Spleen (tissue), 11 donors: ENCODE measurements around the gene SPRYD4. TPM values are rescaled to one million over a fixed set of nuclear protein-coding genes. Genes with fewer than 3 reads are reported as not detected.

Source experiments
- DNase-seq: peaks from one replicate; pipeline ENCODE4 v3.0.0-alpha.2; 2020
- H3K27ac ChIP-seq, 8 donors: fragments of 200-600 bp; sonication (generic) in 7 of 8; 1 replicate in 4 of 8; 2 replicates in 4 of 8; pipeline versions ENCODE4 v1.5.0 to v1.8.0; 2016 to 2021; ENCODE audit warnings: inconsistent platforms in 4 of 8, mild to moderate bottlenecking in 4 of 8, moderate library complexity in 1 of 8
- H3K27me3 ChIP-seq, 7 donors: fragments of 200-600 bp; sonication (generic) in 6 of 7; replicated peaks in 1 of 7; 1 replicate in 4 of 7; 2 replicates in 3 of 7; pipeline versions ENCODE4 v1.5.0 to v1.8.0; 2016 to 2021; ENCODE audit warnings: inconsistent platforms in 3 of 7, mild to moderate bottlenecking in 1 of 7
- H3K36me3 ChIP-seq, 6 donors: fragments of 200-600 bp; sonication (generic) in 5 of 6; 1 replicate in 4 of 6; 2 replicates in 2 of 6; pipeline versions ENCODE4 v1.5.0 to v1.8.0; 2016 to 2021; ENCODE audit warnings: inconsistent platforms in 2 of 6
- H3K4me1 ChIP-seq, 6 donors: fragments of 200-600 bp; sonication (generic) in 5 of 6; 1 replicate in 3 of 6; 2 replicates in 3 of 6; pipeline versions ENCODE4 v1.5.0 to v1.8.0; 2016 to 2021; ENCODE audit warnings: inconsistent platforms in 3 of 6
- H3K4me3 ChIP-seq, 8 donors: fragments of 200-600 bp; sonication (generic) in 7 of 8; 1 replicate in 4 of 8; 2 replicates in 4 of 8; pipeline versions ENCODE4 v1.5.0 to v1.8.0; 2016 to 2021; ENCODE audit warnings: inconsistent platforms in 4 of 8, mild to moderate bottlenecking in 4 of 8, moderate library complexity in 2 of 8
- H3K9me3 ChIP-seq, 8 donors: fragments of 200-600 bp; sonication (generic) in 7 of 8; 1 replicate in 4 of 8; 2 replicates in 4 of 8; pipeline versions ENCODE4 v1.5.0 to v1.8.0; 2016 to 2021; ENCODE audit warnings: inconsistent platforms in 4 of 8
- CTCF ChIP-seq, 11 experiments: fragments of 200-600 bp in 7 of 11; fragments of 450-650 bp in 4 of 11; sonication (generic) in 4 of 11; IDR thresholded peaks in 8 of 11; conservative IDR thresholded peaks in 3 of 11; 1 replicate in 7 of 11; 2 replicates in 4 of 11; pipeline versions ENCODE4 v1.4.0 to v1.8.0; 2016 to 2021; ENCODE audit warnings: antibody characterized with exemption in 11 of 11, inconsistent platforms in 4 of 11, mild to moderate bottlenecking in 1 of 11
- POLR2A ChIP-seq, 3 donors: fragments of 450-650 bp; IDR thresholded peaks; one replicate each; pipeline ENCODE4 v1.5.1; 2017; ENCODE audit warnings: antibody characterized with exemption in 3 of 3, mild to moderate bottlenecking in 1 of 3
- POLR2AphosphoS5 ChIP-seq, 3 donors: sonication (generic); formaldehyde crosslinking; IDR thresholded peaks; one replicate each; pipeline ENCODE4 v1.5.1; 2017; ENCODE audit warnings: antibody characterized with exemption in 3 of 3
- WGBS, 5 donors: extraction: QIAGEN DNeasy Blood & Tissue Kit in 3 of 5; methylation state at CpG; one replicate each; pipeline versions ENCODE4 v1.1.5 to v1.1.7; 2013 to 2018; 5-methylcytosine and 5-hydroxymethylcytosine counted together
- intact Hi-C: fragments of 100-400 bp; cut with DNase I; formaldehyde crosslinking; loops from one replicate; pipeline ENCODE4 v1.15.0; 2023; ENCODE audit warnings: low total_unique reads
- polyA plus RNA-seq, 3 donors: library from polyadenylated mRNA; stranded (reverse); fragments of 200-250 nt; gene quantifications; one replicate each; pipeline ENCODE4 v1.2.1, GENCODE V29; 2013
- total RNA-seq, 7 donors: library from RNA; depleted of rRNA in 3 of 7; stranded (reverse); fragments of >200 nt in 3 of 7; fragmentation: NEBNext Ultra II Directional in 4 of 7; extraction: Animal tissue kit (Norgen Biotek cat#: 25700) in 4 of 7; gene quantifications; one replicate each; pipeline versions ENCODE4 v1.1.0 to v1.2.1, GENCODE V29; 2016 to 2021
- donor health status: healthy with polysubstance abuse.
- donor health status: DM: no; HTN: no; CAD: no; lungs with moderate emphysema.
- donor health status: DM: no; HTN: no; CAD: no.
- donor health status: Bipolar disorder and iron deficiency.
- donor health status: healthy.
- donor health status: DM: no; HTN: no; CAD: no.
- donor health status: DM: yes; HTN: yes; CAD: no.

Gene SPRYD4
- total and polyA plus RNA-seq, 10 donors: 1.4 to 4.9 (median 3.7) TPM

GRCh38 chr12:56450241-56450640 is 18.1 kb upstream of the SPRYD4 start:
- H3K9me3 ChIP-seq: no peaks in the 10 kb centered on the region
- intact Hi-C loops: no loop called here
- no peaks in the 10 kb centered on the region for H3K36me3 ChIP-seq
- WGBS, 5 donors: 85 to 91% (median 88%) methylated on average over 3 of the region's 3 CpGs
- no peak overlapping the region for H3K4me3 ChIP-seq
- H3K4me1 ChIP-seq: peaks cover 4 to 29% (median 19%) of the 10 kb centered on the region in 6 donors
- H3K27ac ChIP-seq: peak overlapping the region in 6 of 8 donors; percentile 64 to 92 (median 88)
- TF ChIP-seq POLR2A (IDR thresholded peaks at IDR 0.05) (no peak), CTCF (IDR thresholded peaks at IDR 0.05 in 8 of 11, conservative IDR thresholded peaks at IDR 0.05 in 3 of 11) (no peak), POLR2AphosphoS5 (IDR thresholded peaks at IDR 0.05) (no peak)
- no peaks in the 10 kb centered on the region for H3K27me3 ChIP-seq
- no peak for DNase-seq

- intact Hi-C loops: no loop called here
- no peak overlapping the region for H3K4me3 ChIP-seq
- no peak overlapping the region for H3K27ac ChIP-seq
- H3K36me3 ChIP-seq: no peaks in the 10 kb centered on the region
- H3K9me3 ChIP-seq: no peaks in the 10 kb centered on the region
- WGBS, 5 donors: 70 to 78% (median 74%) methylated on average over 5 of the region's 5 CpGs
- DNase-seq: no peak
- H3K4me1 ChIP-seq: peaks cover 4 to 29% (median 19%) of the 10 kb centered on the region in 6 donors
- H3K27me3 ChIP-seq: no peaks in the 10 kb centered on the region
- TF ChIP-seq POLR2AphosphoS5 (IDR thresholded peaks at IDR 0.05) (no peak), POLR2A (IDR thresholded peaks at IDR 0.05) (no peak), CTCF (IDR thresholded peaks at IDR 0.05 in 8 of 11, conservative IDR thresholded peaks at IDR 0.05 in 3 of 11) (no peak)
Measured at GRCh38 chr12:56451147-56451546, 17.2 kb upstream of the SPRYD4 start.

- intact Hi-C loops: no loop called here
- Histone ChIP-seq H3K4me3 (no peak within 1 kb of the TSS), H3K27ac (no peak within 1 kb of the TSS), H3K27me3 (no peaks in the 10 kb centered on the region), H3K36me3 (no peaks in the 10 kb centered on the region), H3K9me3 (no peaks in the 10 kb centered on the region), H3K4me1 (peaks cover 0 to 9% (median 4%) of the 10 kb centered on the region in 6 donors)
- 88 to 95% (median 90%) methylated on average over 5 of the region's 5 CpGs for WGBS, 5 donors
- TF ChIP-seq POLR2A (IDR thresholded peaks at IDR 0.05) (no peak), POLR2AphosphoS5 (IDR thresholded peaks at IDR 0.05) (no peak), CTCF (IDR thresholded peaks at IDR 0.05 in 8 of 11, conservative IDR thresholded peaks at IDR 0.05 in 3 of 11) (no peak)
- no peak for DNase-seq
Measured at GRCh38 chr12:56454557-56454956, 13.8 kb upstream of the SPRYD4 start, which contains the start of gene MIP. TSS of gene MIP (minus strand) at chr12:56454657. CDS start at chr12:56454613, 44 bp downstream.

- 87 to 96% (median 95%) methylated on average over 4 of the region's 4 CpGs for WGBS, 5 donors
- Histone ChIP-seq H3K9me3 (no peaks in the 10 kb centered on the region), H3K4me3 (no peak overlapping the region), H3K36me3 (no peaks in the 10 kb centered on the region), H3K27me3 (no peaks in the 10 kb centered on the region), H3K4me1 (peaks cover 0 to 9% (median 0%) of the 10 kb centered on the region in 6 donors), H3K27ac (no peak overlapping the region)
- intact Hi-C loops: no loop called here
- no peak for TF ChIP-seq POLR2AphosphoS5 (IDR thresholded peaks at IDR 0.05)
- TF ChIP-seq POLR2A (IDR thresholded peaks at IDR 0.05): no peak
- no peak for TF ChIP-seq CTCF (IDR thresholded peaks at IDR 0.05 in 8 of 11, conservative IDR thresholded peaks at IDR 0.05 in 3 of 11)
- no peak for DNase-seq
Measured at GRCh38 chr12:56457817-56458216, 10.6 kb upstream of the SPRYD4 start.
